ENCODE measurements around the gene NMUR2. TPM values are rescaled to one million over a fixed set of nuclear protein-coding genes. Genes with fewer than 3 reads are reported as not detected.

NMUR2 gene
- total RNA-seq, 1 experiment from 2014 or later = not detected

GRCh38 chr5:152439791-152440190, 34.7 kb upstream of the NMUR2 start (continued):
- TF ChIP-seq POLR2AphosphoS5 (IDR thresholded peaks at IDR 0.05; ENCODE audit: low read depth, low read length) = no peak
- TF ChIP-seq JUND (IDR thresholded peaks at IDR 0.05) = no peak
- no peak for TF ChIP-seq CTCF (IDR thresholded peaks at IDR 0.05 in 2 of 3, conservative IDR thresholded peaks at IDR 0.05 in 1 of 3; ENCODE audit: borderline replicate concordance in 1 of 3, insufficient read depth in 1 of 3, low read depth in 2 of 3, low read length in 2 of 3)

- Histone ChIP-seq H4K20me1 (ENCODE audit: insufficient read depth) (no peaks in the 10 kb centered on the region), H3K9ac (ENCODE audit: low read length) (no peak overlapping the region), H3K79me2 (ENCODE audit: insufficient read depth, low read length) (no peaks in the 10 kb centered on the region), H3K36me3 (ENCODE audit: control insufficient read depth in 1 of 2, insufficient read depth in 2 of 2, low read length in 2 of 2) (no peaks in the 10 kb centered on the region), H3K9me2 (ENCODE audit: insufficient read depth) (no peaks in the 10 kb centered on the region), H3K4me3 (replicated peaks in 1 of 2; ENCODE audit: low read depth in 1 of 2, low read length in 2 of 2) (no peak overlapping the region), H3K27me3 (ENCODE audit: insufficient read depth, low read length) (no peaks in the 10 kb centered on the region), H3K4me1 (ENCODE audit: control insufficient read depth in 1 of 2, insufficient read depth in 2 of 2, low read length in 2 of 2) (no peaks in the 10 kb centered on the region), H2AFZ (ENCODE audit: low read depth, low read length, poor library complexity, severe bottlenecking) (no peak overlapping the region), H3K9me3 (ENCODE audit: control insufficient read depth in 1 of 2, insufficient read depth in 1 of 2, low read depth in 1 of 2, low read length in 2 of 2) (no peaks in the 10 kb centered on the region), H3K27ac (ENCODE audit: low read depth, low read length) (no peak overlapping the region), H3K4me2 (ENCODE audit: low read length) (no peak overlapping the region)
- intact Hi-C loops (cut with micrococcal nuclease) = no loop called here
- ChIA-PET POLR2A (no interaction called here), CTCF (no interaction called here), RAD21 (ENCODE audit: low non-redundant PET in 1 of 2, low total read pairs in 2 of 2, uncharacterized antibody in 2 of 2, unreplicated experiment in 2 of 2) (no interaction called here)
- no peak for DNase-seq (ENCODE audit: low read depth, low spot score)
- BruUV-seq (replicated peaks) = no TSS peak
- TF ChIP-seq CEBPB (IDR thresholded peaks at IDR 0.05; ENCODE audit: low read depth) (no peak), ZFX (IDR thresholded peaks at IDR 0.05) (no peak), CTCF (IDR thresholded peaks at IDR 0.05 in 2 of 3, conservative IDR thresholded peaks at IDR 0.05 in 1 of 3; ENCODE audit: borderline replicate concordance in 1 of 3, insufficient read depth in 1 of 3, low read depth in 2 of 3, low read length in 2 of 3) (no peak), EGR1 (IDR thresholded peaks at IDR 0.05; ENCODE audit: low read depth) (no peak), EZH2phosphoT487 (IDR thresholded peaks at IDR 0.05; ENCODE audit: borderline replicate concordance) (no peak), POLR2AphosphoS5 (IDR thresholded peaks at IDR 0.05; ENCODE audit: low read depth, low read length) (no peak), POLR2A (IDR thresholded peaks at IDR 0.05; ENCODE audit: borderline replicate concordance, extremely low read depth, insufficient read depth, insufficient read length) (no peak), JUND (IDR thresholded peaks at IDR 0.05) (no peak), REST (IDR thresholded peaks at IDR 0.05; ENCODE audit: low read depth) (no peak), FOSL1 (IDR thresholded peaks at IDR 0.05; ENCODE audit: low read depth) (no peak), ATF3 (IDR thresholded peaks at IDR 0.05) (no peak), SRF (IDR thresholded peaks at IDR 0.05; ENCODE audit: low read depth) (no peak), ZNF274 (IDR thresholded peaks at IDR 0.05; ENCODE audit: low read depth, low read length) (no peak), TCF7L2 (IDR thresholded peaks at IDR 0.05; ENCODE audit: borderline replicate concordance, extremely low read depth, insufficient read depth, insufficient read length) (no peak), ELF1 (IDR thresholded peaks at IDR 0.05; ENCODE audit: borderline replicate concordance, low read depth) (no peak), SIN3A (IDR thresholded peaks at IDR 0.05; ENCODE audit: low read depth) (no peak), EZH2 (IDR thresholded peaks at IDR 0.05) (no peak)
- no peak for ATAC-seq
Measured at GRCh38 chr5:152437866-152438265, 32.8 kb upstream of the NMUR2 start.
